HG03442 (cell line): ENCODE results near the gene PDXDC1.
"Not testable (repeated sequence)": the region's sequence is repeated elsewhere in the genome, so short reads cannot be mapped to it uniquely, and the experiment has no call there.

ENCODE experiments used
- ATAC-seq: cut with Tn5 transposase; IDR thresholded peaks from one replicate; pipeline ENCODE4 v1.9.1; 2021; ENCODE audit warnings: mild to moderate bottlenecking, moderate library complexity; ENCODE audit not compliant: unreplicated experiment

Gene PDXDC1

DNA sequence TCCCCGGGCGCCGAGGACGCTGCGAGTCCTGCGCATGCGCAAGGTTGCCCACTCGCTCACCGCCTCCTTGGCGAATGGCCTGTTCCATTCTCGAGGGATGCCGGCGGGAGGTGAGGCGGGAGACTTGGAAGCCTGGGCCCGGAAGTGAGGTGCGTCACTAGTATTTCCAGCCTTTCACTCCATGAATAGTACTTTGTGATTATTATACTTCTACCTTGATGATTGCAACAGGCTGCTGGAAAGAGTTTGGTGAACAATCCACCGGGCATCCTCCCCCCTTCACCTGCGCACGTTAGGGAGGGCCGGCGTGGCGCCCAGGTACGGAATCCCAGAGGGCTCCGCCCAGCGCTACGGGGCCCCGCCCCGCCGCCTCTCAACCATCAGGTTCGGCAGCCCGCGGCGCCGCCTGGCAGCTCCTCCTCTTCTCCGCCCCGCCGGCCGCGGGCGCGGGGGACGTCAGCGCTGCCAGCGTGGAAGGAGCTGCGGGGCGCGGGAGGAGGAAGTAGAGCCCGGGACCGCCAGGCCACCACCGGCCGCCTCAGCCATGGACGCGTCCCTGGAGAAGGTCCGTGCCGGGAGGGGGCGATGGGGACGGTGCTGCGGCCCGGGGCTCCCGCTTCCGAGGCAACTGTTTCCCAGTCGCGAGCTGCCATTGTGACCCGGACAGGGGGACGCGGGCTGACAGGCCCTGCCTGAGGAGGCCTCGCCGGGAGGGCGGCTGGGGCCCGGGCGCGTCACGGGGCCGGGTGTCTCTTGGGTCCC lies at the start of gene PDXDC1:
Gene PDXDC1 (plus strand): TSS at position 371 of the 762 bp plus-strand sequence. CDS start 174 bp downstream, at position 545.
- peak; percentile 89 for ATAC-seq

GRCh38 chr16:14928064-14928714 lies 46.6 kb upstream of the PDXDC1 start:
- not testable (repeated sequence) for ATAC-seq

DNA sequence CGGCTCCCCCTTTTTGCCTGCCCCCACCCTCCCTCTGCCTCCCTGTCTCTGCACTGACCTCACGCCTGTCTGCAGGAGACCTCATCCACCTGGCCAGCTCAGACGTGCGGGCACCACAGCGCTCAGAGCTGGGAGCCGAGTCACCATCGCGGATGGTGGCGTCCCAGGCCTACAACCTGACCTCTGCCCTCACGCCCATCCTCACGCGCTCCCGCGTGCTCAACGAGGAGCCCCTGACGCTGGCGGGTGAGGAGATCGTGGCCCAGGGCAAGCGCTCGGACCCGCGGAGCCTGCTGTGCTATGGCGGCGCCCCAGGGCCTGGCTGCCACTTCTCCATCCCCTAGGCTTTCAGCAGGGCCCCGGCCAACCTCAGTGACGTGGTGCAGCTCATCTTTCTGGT lies 45.6 kb upstream of the PDXDC1 start:
- ATAC-seq = not testable (repeated sequence)

DNA sequence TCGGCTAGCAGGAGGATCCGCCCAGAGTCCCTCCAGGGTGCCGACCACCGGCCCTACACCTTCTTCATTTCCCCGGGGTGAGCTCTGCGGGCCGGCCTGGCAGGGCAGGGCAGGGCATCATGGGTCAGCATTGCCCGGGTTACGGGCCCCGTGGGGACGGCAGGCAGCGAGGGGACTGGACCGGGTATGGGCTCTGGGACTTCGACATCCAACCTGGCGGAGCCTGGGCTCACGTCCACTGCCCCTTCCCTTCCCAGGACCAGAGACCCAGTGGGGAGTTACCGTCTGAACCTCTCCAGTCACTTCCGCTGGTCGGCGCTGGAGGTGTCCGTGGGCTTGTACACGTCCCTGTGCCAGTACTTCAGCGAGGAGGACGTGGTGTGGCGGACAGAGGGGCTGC lies 44.6 kb upstream of the PDXDC1 start:
- not testable (repeated sequence) for ATAC-seq

GRCh38 chr16:14930971-14931370 lies 43.9 kb upstream of the PDXDC1 start:
- not testable (repeated sequence) for ATAC-seq

DNA sequence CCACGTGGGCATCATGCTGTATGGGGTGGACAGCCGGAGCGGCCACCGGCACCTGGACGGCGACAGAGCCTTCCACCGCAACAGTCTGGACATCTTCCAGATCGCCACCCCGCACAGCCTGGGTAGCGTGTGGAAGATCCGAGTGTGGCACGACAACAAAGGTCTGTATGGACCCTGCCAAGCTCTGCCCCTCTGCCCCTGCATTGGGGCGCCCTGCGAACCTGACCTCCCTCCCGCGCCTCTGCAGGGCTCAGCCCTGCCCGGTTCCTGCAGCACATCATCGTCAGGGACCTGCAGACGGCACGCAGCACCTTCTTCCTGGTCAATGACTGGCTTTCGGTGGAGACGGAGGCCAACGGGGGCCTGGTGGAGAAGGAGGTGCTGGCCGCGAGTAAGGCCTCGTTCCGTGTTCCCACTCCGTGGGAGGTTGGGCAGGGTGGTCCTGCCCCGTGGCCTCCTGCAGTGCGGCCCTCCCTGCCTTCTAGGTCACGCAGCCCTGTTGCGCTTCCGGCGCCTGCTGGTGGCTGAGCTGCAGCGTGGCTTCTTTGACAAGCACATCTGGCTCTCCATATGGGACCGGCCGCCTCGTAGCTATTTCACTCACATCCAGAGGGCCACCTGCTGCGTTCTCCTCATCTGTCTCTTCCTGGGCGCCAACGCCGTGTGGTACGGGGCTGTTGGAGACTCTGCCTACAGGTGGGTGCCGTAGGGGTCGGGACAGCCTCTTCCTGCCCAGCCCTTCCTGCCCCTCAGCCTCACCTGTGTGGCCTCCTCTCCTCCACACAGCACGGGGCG lies 42.0 kb upstream of the PDXDC1 start:
- not testable (repeated sequence) for ATAC-seq

- not testable (repeated sequence) for ATAC-seq
Observed at GRCh38 chr16:14937143-14937542, 37.7 kb upstream of the PDXDC1 start, which contains the start of gene NPIPA1. TSS of gene NPIPA1 (plus strand) at chr16:14937443. CDS start at chr16:14937443, 0 bp downstream.

- not testable (repeated sequence) for ATAC-seq
Observed at GRCh38 chr16:14937994-14938393, 36.8 kb upstream of the PDXDC1 start.

GRCh38 chr16:14942686-14943085 lies 32.1 kb upstream of the PDXDC1 start:
- ATAC-seq = not testable (repeated sequence)

DNA sequence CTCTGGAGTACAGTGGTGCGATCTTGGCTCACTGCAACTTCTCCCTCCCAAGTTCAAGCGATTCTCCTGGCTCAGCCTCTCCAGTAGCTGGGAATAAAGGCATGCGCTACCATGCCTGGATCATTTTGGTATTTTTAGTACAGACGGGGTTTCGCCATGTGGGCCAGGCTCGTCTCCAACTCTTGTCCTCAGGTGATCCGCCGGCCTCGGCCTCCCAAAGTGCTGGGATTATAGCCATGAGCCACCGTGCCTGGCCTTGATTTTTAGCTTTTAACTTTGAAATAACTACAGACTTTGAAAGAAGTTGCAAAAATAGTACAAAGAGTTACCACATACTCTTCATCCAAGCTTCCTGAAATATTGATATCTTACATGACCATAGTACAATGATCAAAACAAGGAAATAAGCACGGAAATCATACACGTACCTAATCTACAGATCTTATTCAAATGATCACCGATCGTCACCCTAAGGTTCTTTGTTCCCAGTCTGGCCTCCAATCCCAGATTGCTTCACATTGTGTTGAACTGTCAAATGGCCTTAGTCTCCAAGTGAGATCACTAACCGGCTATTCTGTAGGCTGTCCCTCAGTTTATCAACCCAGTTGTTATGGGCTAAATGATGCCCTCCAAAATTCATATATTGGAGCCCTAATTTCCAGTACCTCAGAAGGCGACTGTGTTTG lies 19.1 kb upstream of the PDXDC1 start:
- no peak for ATAC-seq

DNA sequence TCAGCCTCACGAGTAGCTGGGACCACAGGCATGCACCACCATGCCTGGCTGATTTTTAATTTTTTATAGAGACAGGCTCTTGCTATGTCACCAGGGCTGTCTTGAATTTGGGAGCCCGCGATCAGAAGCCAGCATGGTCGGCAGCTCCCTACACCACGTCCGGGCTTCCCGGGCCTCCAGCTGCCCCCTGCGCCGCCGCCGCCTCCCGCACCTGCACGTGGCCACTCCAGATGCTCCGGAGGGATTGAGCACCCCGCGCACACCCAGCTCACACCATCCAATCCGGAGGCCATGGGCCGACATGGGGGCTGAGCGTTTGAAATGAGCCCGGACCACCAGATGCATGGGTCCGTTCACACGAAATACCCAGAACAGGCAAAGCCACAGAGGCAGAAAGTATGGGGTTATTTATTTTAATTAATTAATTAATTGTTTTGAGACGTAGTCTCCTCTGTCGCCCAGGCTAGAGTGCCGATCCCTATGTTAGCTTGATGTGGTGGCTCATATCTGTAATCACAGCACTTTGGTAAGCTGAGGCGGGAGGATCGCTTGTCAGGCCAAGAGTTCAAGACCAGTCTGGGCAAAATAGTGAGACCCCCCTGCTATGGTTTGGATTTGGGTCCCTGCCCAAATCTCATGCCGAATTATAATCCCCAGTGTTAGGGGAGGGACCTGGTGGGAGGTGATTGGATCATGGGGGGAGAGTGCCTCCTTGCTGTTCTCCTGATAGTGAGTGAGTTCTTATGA lies 17.1 kb upstream of the PDXDC1 start:
- ATAC-seq = no peak

- ATAC-seq = no peak
Observed at GRCh38 chr16:14958323-14958600, 16.6 kb upstream of the PDXDC1 start.

DNA sequence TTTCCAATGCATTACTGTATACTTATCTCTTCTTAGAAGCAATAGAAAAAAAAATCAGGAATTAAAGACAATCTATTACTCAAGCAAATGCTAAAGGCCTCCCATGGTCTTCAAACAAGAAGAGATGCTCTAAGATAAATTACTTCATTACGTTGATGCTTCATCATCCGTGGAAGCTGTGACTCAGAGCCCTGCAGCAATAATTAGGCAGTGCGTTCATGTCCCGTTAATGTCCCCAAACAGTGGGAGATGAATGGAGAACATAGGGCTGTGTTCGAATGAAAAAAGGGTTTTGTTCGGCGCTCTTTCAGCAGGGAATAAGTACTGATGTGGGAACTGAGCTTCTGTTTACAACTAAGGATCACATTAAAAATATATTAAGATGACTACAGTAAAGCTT lies 15.9 kb upstream of the PDXDC1 start:
- ATAC-seq = no peak

GRCh38 chr16:14961405-14962186 lies 13.2 kb upstream of the PDXDC1 start:
- no peak for ATAC-seq

GRCh38 chr16:14963281-14964173 lies 11.3 kb upstream of the PDXDC1 start:
- ATAC-seq = no peak

DNA sequence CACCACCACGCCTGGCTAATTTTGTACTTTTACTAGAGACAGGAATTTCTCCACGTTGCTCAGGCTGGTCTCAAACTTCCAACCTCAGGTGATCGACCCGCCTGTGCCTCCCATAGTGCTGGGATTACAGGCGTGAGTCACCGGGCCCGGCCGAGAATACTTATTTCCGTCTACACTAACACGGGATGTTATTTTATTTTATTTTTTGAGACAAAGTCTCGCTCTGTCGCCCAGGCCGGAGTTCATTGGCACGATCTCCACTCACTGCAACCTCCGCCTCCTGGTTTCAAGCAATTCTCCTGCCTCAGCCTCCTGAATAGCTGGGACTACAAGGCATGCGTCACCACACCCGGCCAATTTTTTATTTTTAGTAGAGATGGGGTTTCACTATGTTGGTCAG lies 9.5 kb upstream of the PDXDC1 start:
- ATAC-seq = no peak

DNA sequence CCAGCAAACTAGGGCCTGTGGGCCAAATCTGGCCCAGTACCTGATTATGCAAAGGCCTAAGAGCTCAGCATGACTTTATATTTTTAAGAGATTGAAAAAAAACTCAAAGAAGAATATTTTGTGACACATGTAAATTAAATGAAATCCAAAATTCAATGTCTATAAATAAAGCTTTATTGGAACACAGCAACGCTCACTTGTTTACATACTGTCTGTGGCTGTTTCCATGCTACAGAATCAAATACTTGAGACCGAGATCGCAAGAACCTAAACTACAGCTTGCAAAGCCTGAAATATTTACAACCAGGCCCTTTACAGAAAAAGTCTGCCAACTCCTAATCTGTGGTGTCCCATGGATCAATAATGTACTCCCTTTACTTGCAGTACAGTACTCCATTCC lies 5.0 kb upstream of the PDXDC1 start:
- ATAC-seq = not testable (repeated sequence)

DNA sequence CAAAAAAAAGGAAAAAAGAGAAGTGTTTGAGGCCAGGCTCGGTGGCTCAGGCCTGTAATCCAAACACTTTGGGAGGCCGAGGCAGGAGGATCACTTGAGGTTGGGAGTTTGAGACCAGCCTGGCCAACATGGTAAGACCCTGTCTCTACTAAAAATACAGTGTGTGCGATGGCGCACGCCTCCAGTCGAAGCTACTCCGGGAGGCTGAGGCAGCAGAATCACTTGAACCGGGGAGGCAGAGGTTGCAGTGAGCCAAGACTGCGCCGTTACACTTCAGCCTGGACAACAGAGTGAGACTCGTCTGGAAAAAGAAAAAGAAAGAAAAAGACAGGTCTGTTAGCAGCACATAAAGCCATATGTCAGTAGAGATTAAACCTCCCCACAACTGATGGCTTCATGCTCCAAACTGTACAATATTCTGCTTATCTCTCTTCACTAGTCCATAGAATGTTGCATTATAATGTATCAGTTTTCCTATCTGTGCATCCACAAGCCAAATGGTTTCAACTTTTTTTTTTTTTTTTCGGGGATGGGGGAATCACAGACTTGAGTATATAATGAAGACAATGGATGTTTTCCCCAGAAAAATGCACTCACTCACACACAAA lies 3.1 kb upstream of the PDXDC1 start:
- not testable (repeated sequence) for ATAC-seq
